AG04450 (cell line): ENCODE results near the gene TRAF3. TPM values are rescaled to one million over a fixed set of nuclear protein-coding genes. Genes with fewer than 3 reads are reported as not detected.
"Not testable (repeated sequence)": the region's sequence is repeated elsewhere in the genome, so short reads cannot be mapped to it uniquely, and the experiment has no call there.

Experiments used
- CTCF ChIA-PET: fragments of 300-600, 350-600 bp; formaldehyde crosslinking; extraction: SDS; loops from one replicate; lab custom pipeline; 2022; ENCODE audit warnings: antibody characterized with exemption, inconsistent platforms; lab: Charles Lee
- POLR2A ChIA-PET: fragments of 350-600 bp; formaldehyde crosslinking; extraction: SDS; loops from one replicate; lab custom pipeline; 2021; ENCODE audit warnings: antibody characterized with exemption, inconsistent platforms; lab: Yijun Ruan, JAX
- DNase-seq: peaks from one replicate; pipeline ENCODE4 v3.0.0-alpha.2; 2011; ENCODE audit warnings: low read depth, low spot score
- H3K27ac ChIP-seq: one replicate; pipeline ENCODE4 v1.5.1; 2012; ENCODE audit warnings: low read depth, low read length, control low read depth
- H3K27me3 ChIP-seq: one replicate; pipeline ENCODE4 v1.6.0; 2012; ENCODE audit warnings: low read length; ENCODE audit not compliant: control insufficient read depth, insufficient read depth
- H3K4me3 ChIP-seq: 2 replicates; pipeline ENCODE4 v1.5.1; 2011; ENCODE audit warnings: mild to moderate bottlenecking, low read depth, low read length, control low read depth
- H3K9me3 ChIP-seq: 2 replicates; pipeline ENCODE4 v1.5.1; 2012; ENCODE audit warnings: low read length; ENCODE audit not compliant: control insufficient read depth, insufficient read depth
- CTCF ChIP-seq: IDR thresholded peaks from 2 replicates; pipeline ENCODE4 v1.5.1; 2011; ENCODE audit warnings: low read depth, low read length, control low read depth, inconsistent platforms
- polyA plus RNA-seq: library from polyadenylated mRNA; depleted of rRNA; stranded (reverse); fragments of >200 nt; gene quantifications from 2 replicates; pipeline ENCODE4 v1.2.3, GENCODE V29; 2011

TRAF3 gene
- polyA plus RNA-seq, 1 experiment = 24.9 TPM

- CTCF ChIA-PET = no interaction called here
- no peak for DNase-seq
- no peak for TF ChIP-seq CTCF
- no peak overlapping the region for H3K4me3 ChIP-seq
- H3K9me3 ChIP-seq = no peaks in the 10 kb centered on the region
- no peaks in the 10 kb centered on the region for H3K27me3 ChIP-seq
- POLR2A ChIA-PET = no interaction called here
- H3K27ac ChIP-seq = no peak overlapping the region
These were observed 44.0 kb downstream of the TRAF3 start for GRCh38 chr14:102821252-102821651.

- DNase-seq = no peak
- CTCF ChIA-PET = no interaction called here
These were observed 45.1 kb downstream of the TRAF3 start for GRCh38 chr14:102822311-102822863.

GRCh38 chr14:102822887-102823286 lies 45.6 kb downstream of the TRAF3 start:
- H3K27ac ChIP-seq, POLR2A ChIA-PET, H3K27me3 ChIP-seq, CTCF ChIA-PET, H3K4me3 ChIP-seq, H3K9me3 ChIP-seq, DNase-seq: not testable (repeated sequence)

More at GRCh38 chr14:102822311-102822863, 45.1 kb downstream of the TRAF3 start:
- TF ChIP-seq CTCF = no peak
- no peak overlapping the region for H3K27ac ChIP-seq
- H3K4me3 ChIP-seq = no peak overlapping the region
- no peaks in the 10 kb centered on the region for H3K9me3 ChIP-seq
- POLR2A ChIA-PET = no interaction called here
- H3K27me3 ChIP-seq = no peaks in the 10 kb centered on the region

- no peak for DNase-seq
- Histone ChIP-seq H3K9me3 (no peaks in the 10 kb centered on the region), H3K27ac (no peak overlapping the region), H3K4me3 (no peak overlapping the region), H3K27me3 (no peaks in the 10 kb centered on the region)
- CTCF ChIA-PET = no interaction called here
- no peak for TF ChIP-seq CTCF
- POLR2A ChIA-PET = no interaction called here
These were observed 46.3 kb downstream of the TRAF3 start for GRCh38 chr14:102823546-102823945.

GRCh38 chr14:102824832-102825231 lies 47.6 kb downstream of the TRAF3 start:
- no peak for TF ChIP-seq CTCF
- Histone ChIP-seq H3K4me3 (no peak overlapping the region), H3K27ac (no peak overlapping the region), H3K27me3 (no peaks in the 10 kb centered on the region), H3K9me3 (no peaks in the 10 kb centered on the region)
- POLR2A ChIA-PET = interaction anchor here (0.6 kb wide), 1 partner anchor 43 kb away, joined by 3 read pairs; no protein-coding TSS in a partner anchor
- DNase-seq = no peak
- CTCF ChIA-PET = no interaction called here
